Endodermal cell (in vitro differentiated cells): ENCODE results near the gene TEX51. TPM values are rescaled to one million over a fixed set of nuclear protein-coding genes. Genes with fewer than 3 reads are reported as not detected.

ENCODE experiments used
- DNase-seq: peaks from one replicate; pipeline ENCODE4 v3.0.0-alpha.2; 2017
- H3K27ac ChIP-seq: 2 replicates; pipeline ENCODE4 v1.5.1; 2013; ENCODE audit warnings: mild to moderate bottlenecking, low read depth, low read length, moderate library complexity
- H3K27me3 ChIP-seq: 2 replicates; pipeline ENCODE4 v1.6.1; 2013; ENCODE audit warnings: mild to moderate bottlenecking, low read length, moderate library complexity; ENCODE audit not compliant: insufficient read depth, control insufficient read depth, poor library complexity, severe bottlenecking
- H3K36me3 ChIP-seq: 2 replicates; pipeline ENCODE4 v1.7.0; 2013; ENCODE audit warnings: mild to moderate bottlenecking, low read length, moderate library complexity; ENCODE audit not compliant: control insufficient read depth, insufficient read depth
- H3K4me1 ChIP-seq: one replicate; pipeline ENCODE4 v1.7.0; 2013; ENCODE audit warnings: low read length; ENCODE audit not compliant: control insufficient read depth, insufficient read depth
- H3K4me3 ChIP-seq: 2 replicates; pipeline ENCODE4 v1.5.1; 2013; ENCODE audit warnings: mild to moderate bottlenecking, low read length, moderate library complexity
- H3K9ac ChIP-seq: 2 replicates; pipeline ENCODE4 v1.6.1; 2013; ENCODE audit warnings: mild to moderate bottlenecking, low read length, moderate library complexity; ENCODE audit not compliant: poor library complexity, severe bottlenecking; ENCODE audit errors: extremely low read depth
- H3K9me3 ChIP-seq: 2 replicates; pipeline ENCODE4 v1.6.1; 2013; ENCODE audit warnings: mild to moderate bottlenecking, low read length, moderate library complexity; ENCODE audit not compliant: control insufficient read depth
- H3K27ac Mint-ChIP-seq: 2 replicates; pipeline ENCODE4 v1.8.0; 2020; ENCODE audit warnings: mixed read lengths
- H3K27me3 Mint-ChIP-seq: 2 replicates; pipeline ENCODE4 v1.8.0; 2021; ENCODE audit warnings: mild to moderate bottlenecking, mixed read lengths; ENCODE audit not compliant: insufficient read depth
- H3K36me3 Mint-ChIP-seq: 2 replicates; pipeline ENCODE4 v1.8.0; 2020; ENCODE audit warnings: low read depth, mixed read lengths
- H3K4me1 Mint-ChIP-seq: 2 replicates; pipeline ENCODE4 v1.8.0; 2020; ENCODE audit warnings: mixed read lengths
- H3K4me3 Mint-ChIP-seq: 2 replicates; pipeline ENCODE4 v1.8.0; 2020; ENCODE audit warnings: mild to moderate bottlenecking, moderate library complexity, mixed read lengths
- H3K9me3 Mint-ChIP-seq: 2 replicates; pipeline ENCODE4 v1.8.0; 2020; ENCODE audit warnings: mild to moderate bottlenecking, mixed read lengths
- CTCF ChIP-seq: fragments of 200-600 bp; sonication (generic); conservative IDR thresholded peaks from 2 replicates; pipeline ENCODE4 v1.5.0; 2021; ENCODE audit warnings: antibody characterized with exemption, mild to moderate bottlenecking
- WGBS, 2 experiments: methylation state at CpG; one replicate each; pipeline versions ENCODE4 v1.1.5 to v1.1.7; 2013; ENCODE audit warnings: missing lambda C conversion rate in 2 of 2, mixed read lengths in 1 of 2; ENCODE audit not compliant: insufficient coverage in 1 of 2, insufficient read length in 1 of 2; 5-methylcytosine and 5-hydroxymethylcytosine counted together
- total RNA-seq, 2 donors: library from RNA; stranded (reverse); fragmentation: NEBNext Ultra II Directional in 1 of 2; extraction: Animal tissue kit (Norgen Biotek cat#: 25700) in 1 of 2; gene quantifications; 2 replicates in 1 of 2; 3 replicates in 1 of 2; pipeline ENCODE4 v1.2.1, GENCODE V29; 2021

The TEX51 gene
- total RNA-seq, 2 donors from 2014 or later = not detected

GRCh38 chr2:126879348-126880298, 19.1 kb upstream of the TEX51 start:
- peak; percentile 27 for DNase-seq
- Histone ChIP-seq H3K27ac (no peak overlapping the region), H3K4me3 (no peak overlapping the region), H3K9ac (no peak overlapping the region), H3K9me3 (peaks cover 11% of the 10 kb centered on the region), H3K27me3 (no peaks in the 10 kb centered on the region), H3K36me3 (no peaks in the 10 kb centered on the region), H3K4me1 (no peaks in the 10 kb centered on the region)
- peaks cover 3% of the 10 kb centered on the region for H3K27me3 Mint-ChIP-seq
- no peaks in the 10 kb centered on the region for H3K36me3 Mint-ChIP-seq
- H3K27ac Mint-ChIP-seq = no peak overlapping the region
- H3K4me3 Mint-ChIP-seq = no peak overlapping the region
- H3K9me3 Mint-ChIP-seq = peaks cover 14% of the 10 kb centered on the region
- H3K4me1 Mint-ChIP-seq = no peaks in the 10 kb centered on the region
- 90 to 91% methylated on average over 2 to 12 of the region's 12 CpGs for WGBS, 2 experiments
- no peak for TF ChIP-seq CTCF

- H3K4me3 ChIP-seq = no peak overlapping the region
- no peaks in the 10 kb centered on the region for H3K4me1 Mint-ChIP-seq
- H3K36me3 Mint-ChIP-seq = no peaks in the 10 kb centered on the region
Measured at GRCh38 chr2:126880324-126880723, 18.4 kb upstream of the TEX51 start.

GRCh38 chr2:126880817-126881216, 17.9 kb upstream of the TEX51 start:
- H3K4me1 ChIP-seq = no peaks in the 10 kb centered on the region
- H3K4me3 ChIP-seq = no peak overlapping the region
- H3K9me3 Mint-ChIP-seq = peaks cover 3% of the 10 kb centered on the region

More at GRCh38 chr2:126880324-126880723, 18.4 kb upstream of the TEX51 start:
- H3K9me3 Mint-ChIP-seq = peaks cover 8% of the 10 kb centered on the region
- H3K9ac ChIP-seq = no peak overlapping the region
- H3K27ac ChIP-seq = no peak overlapping the region
- H3K36me3 ChIP-seq = no peaks in the 10 kb centered on the region
- no peak overlapping the region for H3K27ac Mint-ChIP-seq
- peak; percentile 32 for DNase-seq
- H3K4me1 ChIP-seq = no peaks in the 10 kb centered on the region
- TF ChIP-seq CTCF = no peak
- peaks cover 3% of the 10 kb centered on the region for H3K27me3 Mint-ChIP-seq
- 90 to 94% methylated on average over 2 to 7 of the region's 7 CpGs for WGBS, 2 experiments
- H3K9me3 ChIP-seq = peaks cover 6% of the 10 kb centered on the region
- no peaks in the 10 kb centered on the region for H3K27me3 ChIP-seq
- no peak overlapping the region for H3K4me3 Mint-ChIP-seq

More at GRCh38 chr2:126880817-126881216, 17.9 kb upstream of the TEX51 start:
- DNase-seq = no peak
- Histone ChIP-seq H3K27me3 (no peaks in the 10 kb centered on the region), H3K27ac (no peak overlapping the region), H3K9me3 (peaks cover 3% of the 10 kb centered on the region), H3K36me3 (no peaks in the 10 kb centered on the region), H3K9ac (no peak overlapping the region)
- H3K36me3 Mint-ChIP-seq = no peaks in the 10 kb centered on the region
- no peak overlapping the region for H3K27ac Mint-ChIP-seq
- no peak overlapping the region for H3K4me3 Mint-ChIP-seq
- TF ChIP-seq CTCF = no peak
- H3K4me1 Mint-ChIP-seq = no peaks in the 10 kb centered on the region
- WGBS, 2 experiments = 80 to 100% methylated on average over 1 to 4 of the region's 4 CpGs
- peaks cover 3% of the 10 kb centered on the region for H3K27me3 Mint-ChIP-seq
